ENCODE results near the gene TEF. TPM values are rescaled to one million over a fixed set of nuclear protein-coding genes. Genes with fewer than 3 reads are reported as not detected.

The TEF gene
- total RNA-seq, 2 experiments from 2014 or later, result 6.8 to 7.0 TPM

- no TSS peak for BruUV-seq (replicated peaks)
- H4K20me1 ChIP-seq (ENCODE audit: insufficient read depth, low read length), result no peaks in the 10 kb centered on the region
- H3K9me3 ChIP-seq (ENCODE audit: low read length), result no peaks in the 10 kb centered on the region
- no peaks in the 10 kb centered on the region for H3K79me2 ChIP-seq (ENCODE audit: insufficient read depth, low read depth, low read length)
- no peaks in the 10 kb centered on the region for H3K9me2 ChIP-seq (ENCODE audit: insufficient read depth, low read length)
- TF ChIP-seq, protein P1, sequence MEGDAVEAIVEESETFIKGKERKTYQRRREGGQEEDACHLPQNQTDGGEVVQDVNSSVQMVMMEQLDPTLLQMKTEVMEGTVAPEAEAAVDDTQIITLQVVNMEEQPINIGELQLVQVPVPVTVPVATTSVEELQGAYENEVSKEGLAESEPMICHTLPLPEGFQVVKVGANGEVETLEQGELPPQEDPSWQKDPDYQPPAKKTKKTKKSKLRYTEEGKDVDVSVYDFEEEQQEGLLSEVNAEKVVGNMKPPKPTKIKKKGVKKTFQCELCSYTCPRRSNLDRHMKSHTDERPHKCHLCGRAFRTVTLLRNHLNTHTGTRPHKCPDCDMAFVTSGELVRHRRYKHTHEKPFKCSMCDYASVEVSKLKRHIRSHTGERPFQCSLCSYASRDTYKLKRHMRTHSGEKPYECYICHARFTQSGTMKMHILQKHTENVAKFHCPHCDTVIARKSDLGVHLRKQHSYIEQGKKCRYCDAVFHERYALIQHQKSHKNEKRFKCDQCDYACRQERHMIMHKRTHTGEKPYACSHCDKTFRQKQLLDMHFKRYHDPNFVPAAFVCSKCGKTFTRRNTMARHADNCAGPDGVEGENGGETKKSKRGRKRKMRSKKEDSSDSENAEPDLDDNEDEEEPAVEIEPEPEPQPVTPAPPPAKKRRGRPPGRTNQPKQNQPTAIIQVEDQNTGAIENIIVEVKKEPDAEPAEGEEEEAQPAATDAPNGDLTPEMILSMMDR (conservative IDR thresholded peaks at IDR 0.05; ENCODE audit: low read length), result no peak
- TF ChIP-seq EZH2phosphoT487 (IDR thresholded peaks at IDR 0.05; ENCODE audit: borderline replicate concordance, low read depth, low read length), result no peak
- peaks cover 24% of the 10 kb centered on the region for H3K4me1 ChIP-seq (ENCODE audit: insufficient read depth, low read length, poor library complexity, severe bottlenecking)
- peak overlapping the region; percentile 69 for H2AFZ ChIP-seq (ENCODE audit: low read length)
- intact Hi-C loops (cut with micrococcal nuclease; ENCODE audit: unreplicated experiment), result loop anchor here (2.0 to 10.0 kb wide), 2 partner anchors 66 to 76 kb away; partner anchors contain the start of genes TOB2 and ZC3H7B
- ChIA-PET CTCF (ENCODE audit: unreplicated experiment) (interaction anchor here (0.6 to 1.4 kb wide), 4 partner anchors 8 to 458 kb away, joined by 3 to 19 read pairs (median 4); no protein-coding TSS in a partner anchor), POLR2A (interaction anchor here (0.5 to 1.6 kb wide), 11 partner anchors 9 to 223 kb away, joined by 3 to 8 read pairs (median 5); partner anchors contain the start of genes PHF5A, PMM1 and TOB2)
- H3K36me3 ChIP-seq (ENCODE audit: insufficient read depth, low read length), result no peaks in the 10 kb centered on the region
- H3K4me2 ChIP-seq (ENCODE audit: low read length), result peak overlapping the region; percentile 98
- no peak for DNase-seq (ENCODE audit: low spot score)
- H3K27ac ChIP-seq (ENCODE audit: low read depth, low read length, poor library complexity, severe bottlenecking), result peak overlapping the region; percentile 39
- H3K4me3 ChIP-seq (ENCODE audit: low read depth, low read length, poor library complexity, severe bottlenecking), result peak overlapping the region; percentile 76
Observed at GRCh38 chr22:41380993-41381328, 781 bp upstream of the TEF start.

GRCh38 chr22:41382098-41382578 is 396 bp downstream of the TEF start:
- Histone ChIP-seq H3K9me2 (ENCODE audit: insufficient read depth, low read length) (no peaks in the 10 kb centered on the region), H3K4me2 (ENCODE audit: low read length) (peak overlapping the region; percentile 98), H3K4me1 (ENCODE audit: insufficient read depth, low read length, poor library complexity, severe bottlenecking) (peaks cover 24% of the 10 kb centered on the region), H3K79me2 (ENCODE audit: insufficient read depth, low read depth, low read length) (no peaks in the 10 kb centered on the region), H3K27ac (ENCODE audit: low read depth, low read length, poor library complexity, severe bottlenecking) (peak overlapping the region; percentile 59), H3K9me3 (ENCODE audit: low read length) (no peaks in the 10 kb centered on the region), H3K4me3 (ENCODE audit: low read depth, low read length, poor library complexity, severe bottlenecking) (peak overlapping the region; percentile 76), H3K36me3 (ENCODE audit: insufficient read depth, low read length) (no peaks in the 10 kb centered on the region), H4K20me1 (ENCODE audit: insufficient read depth, low read length) (no peaks in the 10 kb centered on the region), H2AFZ (ENCODE audit: low read length) (peak overlapping the region; percentile 47; the same call in 1 of the 2 replicates)
- TF ChIP-seq EZH2phosphoT487 (IDR thresholded peaks at IDR 0.05; ENCODE audit: borderline replicate concordance, low read depth, low read length), result no peak
- TF ChIP-seq, protein P1 (conservative IDR thresholded peaks at IDR 0.05; ENCODE audit: low read length), result no peak
- ChIA-PET POLR2A (interaction anchor here (0.7 to 1.4 kb wide), 5 partner anchors 28 to 304 kb away, joined by 3 to 6 read pairs (median 4); partner anchors contain the start of gene TOB2), CTCF (ENCODE audit: unreplicated experiment) (interaction anchor here (0.6 to 1.4 kb wide), 3 partner anchors 21 to 1018 kb away, joined by 4 to 19 read pairs (median 5); no protein-coding TSS in a partner anchor)
- intact Hi-C loops (cut with micrococcal nuclease; ENCODE audit: unreplicated experiment), result loop anchor here (10.0 kb wide), 1 partner anchor 77 kb away; the partner anchor contains the start of gene ZC3H7B
- BruUV-seq (replicated peaks), result no TSS peak
- DNase-seq (ENCODE audit: low spot score), result peak; percentile 75

- ChIA-PET CTCF (ENCODE audit: unreplicated experiment) (interaction anchor here (1.4 kb wide), 1 partner anchor 21 kb away, joined by 19 read pairs; no protein-coding TSS in a partner anchor), POLR2A (interaction anchor here (0.8 kb wide), 1 partner anchor 27 kb away, joined by 6 read pairs; no protein-coding TSS in a partner anchor)
- Histone ChIP-seq H3K27ac (ENCODE audit: low read depth, low read length, poor library complexity, severe bottlenecking) (peak overlapping the region; percentile 59), H3K4me1 (ENCODE audit: insufficient read depth, low read length, poor library complexity, severe bottlenecking) (peaks cover 24% of the 10 kb centered on the region), H3K79me2 (ENCODE audit: insufficient read depth, low read depth, low read length) (no peaks in the 10 kb centered on the region), H2AFZ (ENCODE audit: low read length) (peak overlapping the region; percentile 47; the same call in 1 of the 2 replicates), H3K4me2 (ENCODE audit: low read length) (peak overlapping the region; percentile 98), H3K36me3 (ENCODE audit: insufficient read depth, low read length) (peaks cover 3% of the 10 kb centered on the region; the same call in 1 of the 2 replicates), H3K9me2 (ENCODE audit: insufficient read depth, low read length) (no peaks in the 10 kb centered on the region), H3K9me3 (ENCODE audit: low read length) (no peaks in the 10 kb centered on the region), H3K4me3 (ENCODE audit: low read depth, low read length, poor library complexity, severe bottlenecking) (peak overlapping the region; percentile 76), H4K20me1 (ENCODE audit: insufficient read depth, low read length) (no peaks in the 10 kb centered on the region)
- TF ChIP-seq EZH2phosphoT487 (IDR thresholded peaks at IDR 0.05; ENCODE audit: borderline replicate concordance, low read depth, low read length), result no peak
- TF ChIP-seq, protein P1 (conservative IDR thresholded peaks at IDR 0.05; ENCODE audit: low read length), result no peak
- BruUV-seq (replicated peaks), result no TSS peak
- no peak for DNase-seq (ENCODE audit: low spot score)
- intact Hi-C loops (cut with micrococcal nuclease; ENCODE audit: unreplicated experiment), result loop anchor here (10.0 kb wide), 1 partner anchor 78 kb away; the partner anchor contains the start of gene ZC3H7B
Observed at GRCh38 chr22:41382610-41383009, 868 bp downstream of the TEF start.
